Measurements from ENCODE around the gene CMSS1.

- no peak for TF ChIP-seq POLR2A (IDR thresholded peaks at IDR 0.05)
- no peak for TF ChIP-seq CTCF (IDR thresholded peaks at IDR 0.05)
Observed at GRCh38 chr3:100073714-100074307, 256.1 kb downstream of the CMSS1 start.

Measured in right lobe of liver (tissue), 4 donors.